ENCODE results near the gene FAM131C. TPM values are rescaled to one million over a fixed set of nuclear protein-coding genes. Genes with fewer than 3 reads are reported as not detected.
"Not testable (repeated sequence)": the region's sequence is repeated elsewhere in the genome, so short reads cannot be mapped to it uniquely, and the experiment has no call there.

The FAM131C gene
- total RNA-seq, 2 donors from 2014 or later: not detected

DNA sequence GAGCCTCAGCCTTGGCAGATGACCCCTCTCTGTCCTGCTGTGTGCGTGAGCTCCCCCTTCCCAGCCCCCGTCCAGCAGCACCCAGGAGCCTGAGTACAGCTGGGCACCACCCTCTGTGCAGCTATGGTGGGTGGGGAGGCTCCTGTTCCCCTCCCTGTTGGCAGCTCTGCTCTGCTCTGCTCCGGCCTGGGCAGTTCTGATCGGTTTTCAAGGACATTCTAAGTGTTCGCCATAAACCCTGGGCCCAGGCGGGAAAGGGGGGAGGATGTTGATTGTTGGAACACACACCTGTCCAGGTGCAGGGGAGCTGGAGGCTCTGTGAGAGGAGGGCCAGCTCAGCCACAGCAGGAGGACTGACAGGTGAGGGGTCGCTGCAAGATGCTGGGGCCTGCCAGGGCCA, 29.9 kb downstream of the FAM131C start, which contains the start of gene CLCNKB:
TSS of gene CLCNKB (plus strand) at position 262 of the 400 bp plus-strand sequence. CDS start 711 bp downstream, outside the sequence.
- H3K36me3 ChIP-seq: no peaks in the 10 kb centered on the region
- WGBS: 51% methylated on average over 7 of the region's 7 CpGs
- no peak for DNase-seq (ENCODE audit: low spot score)
- intact Hi-C loops (cut with DNase I): no loop called here
- TF ChIP-seq POLR2AphosphoS5 (IDR thresholded peaks at IDR 0.05): peak; percentile 35
- TF ChIP-seq, protein P1, sequence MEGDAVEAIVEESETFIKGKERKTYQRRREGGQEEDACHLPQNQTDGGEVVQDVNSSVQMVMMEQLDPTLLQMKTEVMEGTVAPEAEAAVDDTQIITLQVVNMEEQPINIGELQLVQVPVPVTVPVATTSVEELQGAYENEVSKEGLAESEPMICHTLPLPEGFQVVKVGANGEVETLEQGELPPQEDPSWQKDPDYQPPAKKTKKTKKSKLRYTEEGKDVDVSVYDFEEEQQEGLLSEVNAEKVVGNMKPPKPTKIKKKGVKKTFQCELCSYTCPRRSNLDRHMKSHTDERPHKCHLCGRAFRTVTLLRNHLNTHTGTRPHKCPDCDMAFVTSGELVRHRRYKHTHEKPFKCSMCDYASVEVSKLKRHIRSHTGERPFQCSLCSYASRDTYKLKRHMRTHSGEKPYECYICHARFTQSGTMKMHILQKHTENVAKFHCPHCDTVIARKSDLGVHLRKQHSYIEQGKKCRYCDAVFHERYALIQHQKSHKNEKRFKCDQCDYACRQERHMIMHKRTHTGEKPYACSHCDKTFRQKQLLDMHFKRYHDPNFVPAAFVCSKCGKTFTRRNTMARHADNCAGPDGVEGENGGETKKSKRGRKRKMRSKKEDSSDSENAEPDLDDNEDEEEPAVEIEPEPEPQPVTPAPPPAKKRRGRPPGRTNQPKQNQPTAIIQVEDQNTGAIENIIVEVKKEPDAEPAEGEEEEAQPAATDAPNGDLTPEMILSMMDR (IDR thresholded peaks at IDR 0.05): no peak
- H3K4me3 ChIP-seq: no peak within 1 kb of the TSS
- no peaks in the 10 kb centered on the region for H3K9me3 ChIP-seq
- no peaks in the 10 kb centered on the region for H3K27me3 ChIP-seq (replicated peaks; ENCODE audit: insufficient read depth)
- H3K27ac ChIP-seq: no peak within 1 kb of the TSS
- H3K4me1 ChIP-seq (replicated peaks): no peaks in the 10 kb centered on the region

DNA sequence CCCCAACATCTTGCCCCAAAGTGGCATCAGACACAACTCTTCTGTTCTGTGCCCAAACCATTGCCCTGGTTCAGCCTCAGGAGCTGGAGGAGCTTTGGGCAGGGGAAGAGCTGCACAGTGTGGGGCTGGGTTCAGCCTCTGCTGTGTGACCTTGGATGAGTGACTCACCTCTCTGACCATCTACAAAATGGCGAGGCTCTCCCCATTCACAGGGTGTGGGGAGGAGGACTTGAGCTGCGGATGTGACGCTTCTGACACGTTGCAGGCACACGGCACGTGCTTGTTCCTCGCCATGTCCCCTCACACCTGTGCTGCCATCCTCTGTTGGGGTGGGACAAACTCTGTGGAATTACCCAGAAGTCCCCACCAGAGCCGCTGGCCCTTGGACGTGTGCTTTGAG, 30.8 kb downstream of the FAM131C start:
- H3K27me3 ChIP-seq (replicated peaks; ENCODE audit: insufficient read depth); H3K9me3 ChIP-seq; H3K4me3 ChIP-seq; intact Hi-C loops (cut with DNase I); H3K4me1 ChIP-seq (replicated peaks); H3K27ac ChIP-seq; H3K36me3 ChIP-seq; DNase-seq (ENCODE audit: low spot score): not testable (repeated sequence)
- 100% methylated on average over 6 of the region's 9 CpGs for WGBS

DNA sequence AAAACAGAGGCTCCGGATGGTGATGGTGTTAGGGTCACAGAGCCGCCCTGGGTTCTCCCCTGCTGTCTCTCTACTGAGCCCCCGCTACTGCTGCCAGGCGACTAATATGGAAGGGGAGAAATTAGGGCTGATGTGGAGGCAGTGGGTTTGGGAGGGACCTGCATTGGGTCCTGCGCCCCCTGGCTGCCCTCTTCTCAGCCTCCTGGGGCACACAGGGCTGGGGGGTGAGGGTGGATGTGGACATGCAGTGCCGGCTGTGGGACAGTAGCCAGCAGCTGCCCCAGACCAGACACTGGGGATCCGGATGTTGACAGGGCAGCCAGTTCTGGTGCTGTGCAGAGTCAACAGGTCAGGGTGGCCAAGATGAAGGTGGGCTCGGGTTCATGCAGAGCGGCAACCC, 31.4 kb downstream of the FAM131C start:
- intact Hi-C loops (cut with DNase I): no loop called here
- no peaks in the 10 kb centered on the region for H3K4me1 ChIP-seq (replicated peaks)
- TF ChIP-seq POLR2AphosphoS5 (IDR thresholded peaks at IDR 0.05) (no peak), POLR2A (IDR thresholded peaks at IDR 0.05) (no peak)
- TF ChIP-seq, protein P1 (IDR thresholded peaks at IDR 0.05): no peak
- no peaks in the 10 kb centered on the region for H3K9me3 ChIP-seq
- 82% methylated on average over 8 of the region's 9 CpGs for WGBS
- H3K27me3 ChIP-seq (replicated peaks; ENCODE audit: insufficient read depth): no peaks in the 10 kb centered on the region
- no peak overlapping the region for H3K4me3 ChIP-seq
- no peak for DNase-seq (ENCODE audit: low spot score)
- H3K27ac ChIP-seq: no peak overlapping the region
- no peaks in the 10 kb centered on the region for H3K36me3 ChIP-seq

DNA sequence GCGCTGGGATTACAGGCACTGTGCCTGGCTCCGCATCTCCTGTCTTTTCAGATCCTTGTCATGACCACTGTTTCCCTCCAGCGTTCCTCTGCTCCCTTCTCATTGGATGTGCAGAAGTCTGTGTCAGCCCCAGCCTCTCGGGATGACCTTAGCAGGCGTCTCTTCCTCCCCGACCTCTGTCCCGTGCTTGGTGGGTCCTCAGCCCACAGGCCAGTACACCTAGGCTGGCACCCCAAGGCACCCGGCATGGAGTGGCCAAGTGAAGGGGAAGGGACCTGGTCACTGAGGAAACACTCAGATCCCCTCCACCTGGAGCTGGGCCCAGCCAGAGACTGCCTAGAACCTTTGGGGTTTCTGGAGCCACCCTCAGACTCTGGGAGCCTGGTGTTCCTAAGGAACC, 32.3 kb downstream of the FAM131C start:
- no peak overlapping the region for H3K27ac ChIP-seq
- H3K4me3 ChIP-seq: no peak overlapping the region
- no peaks in the 10 kb centered on the region for H3K27me3 ChIP-seq (replicated peaks; ENCODE audit: insufficient read depth)
- intact Hi-C loops (cut with DNase I): no loop called here
- H3K36me3 ChIP-seq: no peaks in the 10 kb centered on the region
- H3K9me3 ChIP-seq: no peaks in the 10 kb centered on the region
- TF ChIP-seq, protein P1 (IDR thresholded peaks at IDR 0.05): no peak
- TF ChIP-seq POLR2A (IDR thresholded peaks at IDR 0.05) (no peak), POLR2AphosphoS5 (IDR thresholded peaks at IDR 0.05) (no peak)
- WGBS: 46% methylated on average over 8 of the region's 8 CpGs
- H3K4me1 ChIP-seq (replicated peaks): no peaks in the 10 kb centered on the region
- DNase-seq (ENCODE audit: low spot score): no peak

DNA sequence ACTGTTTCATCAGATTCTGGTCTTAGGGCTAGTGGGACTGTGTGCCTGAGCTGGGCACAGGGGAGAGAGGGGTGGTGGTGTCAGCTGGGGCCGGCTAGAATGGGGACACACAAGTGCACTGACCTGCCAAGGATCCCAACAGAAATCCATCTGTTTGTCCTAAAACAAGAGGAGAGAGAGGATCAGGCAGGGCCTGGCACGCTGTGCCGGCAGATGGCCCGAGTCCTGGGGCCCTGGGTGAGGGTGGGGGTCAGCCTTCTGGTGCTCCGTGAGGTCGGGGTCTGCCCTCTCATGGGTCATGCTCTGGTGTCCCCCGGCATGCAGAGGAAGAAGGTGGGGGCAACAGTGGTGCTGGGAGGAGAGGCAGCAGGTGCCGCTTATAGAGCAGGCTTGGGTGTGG, 33.6 kb downstream of the FAM131C start:
- H3K4me3 ChIP-seq; H3K27ac ChIP-seq; H3K4me1 ChIP-seq (replicated peaks); H3K36me3 ChIP-seq; H3K27me3 ChIP-seq (replicated peaks; ENCODE audit: insufficient read depth); intact Hi-C loops (cut with DNase I); DNase-seq (ENCODE audit: low spot score); H3K9me3 ChIP-seq: not testable (repeated sequence)
- WGBS: 40% methylated on average over 7 of the region's 8 CpGs

DNA sequence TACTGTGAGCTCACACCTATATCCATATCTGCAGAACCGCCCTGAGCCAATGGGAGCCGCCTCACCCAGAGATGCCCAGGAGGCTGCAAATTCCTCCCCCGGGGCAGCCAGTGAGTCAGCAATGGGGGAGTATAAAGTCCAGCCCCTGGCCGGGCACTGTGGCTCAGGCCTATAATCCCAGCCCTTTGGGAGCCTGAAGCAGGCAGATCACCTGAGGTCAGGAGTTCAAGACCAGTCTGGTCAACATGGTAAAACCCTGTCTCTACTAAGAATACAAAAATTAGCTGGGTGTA, 34.9 kb downstream of the FAM131C start:
- DNase-seq (ENCODE audit: low spot score): no peak
- Histone ChIP-seq H3K4me3 (no peak overlapping the region), H3K27me3 (replicated peaks; ENCODE audit: insufficient read depth) (no peaks in the 10 kb centered on the region), H3K4me1 (replicated peaks) (no peaks in the 10 kb centered on the region), H3K9me3 (no peaks in the 10 kb centered on the region), H3K36me3 (no peaks in the 10 kb centered on the region), H3K27ac (no peak overlapping the region)
- WGBS: 70% methylated on average over 4 of the region's 4 CpGs
- intact Hi-C loops (cut with DNase I): no loop called here
- TF ChIP-seq POLR2A (IDR thresholded peaks at IDR 0.05) (no peak), POLR2AphosphoS5 (IDR thresholded peaks at IDR 0.05) (no peak)
- TF ChIP-seq, protein P1 (IDR thresholded peaks at IDR 0.05): no peak

DNA sequence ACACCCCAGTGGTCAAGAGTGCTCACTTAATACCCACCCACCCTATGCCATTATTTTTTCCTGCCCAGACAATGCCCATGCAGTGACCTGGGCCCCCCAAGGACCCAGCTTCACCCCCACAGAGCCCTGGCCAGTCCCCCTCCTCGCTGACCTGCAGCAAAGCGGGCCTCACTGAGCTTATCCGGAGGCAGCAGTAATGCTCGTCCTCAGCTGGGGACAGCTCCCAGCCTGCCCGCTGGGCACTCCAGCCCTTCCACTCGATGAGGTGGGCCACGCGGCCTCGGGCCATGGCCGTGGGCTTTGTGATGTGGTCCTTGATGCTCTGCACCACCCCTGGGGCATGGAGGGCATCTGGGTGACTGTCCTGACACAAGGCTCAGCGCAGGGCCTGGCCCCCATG, 37.0 kb downstream of the FAM131C start:
- WGBS: 86% methylated on average over 11 of the region's 11 CpGs
- H3K36me3 ChIP-seq; H3K4me1 ChIP-seq (replicated peaks); H3K9me3 ChIP-seq; H3K4me3 ChIP-seq; DNase-seq (ENCODE audit: low spot score); intact Hi-C loops (cut with DNase I); H3K27ac ChIP-seq; H3K27me3 ChIP-seq (replicated peaks; ENCODE audit: insufficient read depth): not testable (repeated sequence)

DNA sequence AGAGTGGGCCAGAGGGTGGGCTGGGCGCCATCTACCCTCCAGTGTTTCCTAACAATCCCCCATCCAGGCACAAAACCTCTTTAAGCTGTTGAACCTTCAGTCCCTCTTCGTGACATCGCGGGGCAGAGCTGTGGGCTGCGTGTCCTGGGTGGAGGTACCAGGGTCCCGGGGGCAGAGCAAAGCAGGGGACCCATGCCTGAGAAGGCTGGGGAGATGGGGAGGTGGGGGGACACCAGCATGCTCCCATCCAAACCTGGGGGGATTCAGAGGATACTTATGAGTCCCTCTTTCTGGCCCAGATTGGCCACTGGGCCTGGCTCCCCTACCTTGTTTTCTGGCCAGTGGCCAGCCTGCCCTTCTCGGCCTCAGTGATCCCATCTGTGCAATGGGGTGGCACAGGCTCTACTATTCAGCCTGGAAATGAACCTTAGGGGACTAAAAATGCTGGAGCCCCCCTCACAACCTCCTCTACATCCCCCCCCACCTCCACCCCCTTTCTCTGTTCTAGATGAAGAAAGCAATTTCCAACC, 40.3 kb downstream of the FAM131C start:
- H3K4me1 ChIP-seq (replicated peaks); DNase-seq (ENCODE audit: low spot score); intact Hi-C loops (cut with DNase I); H3K27ac ChIP-seq; H3K27me3 ChIP-seq (replicated peaks; ENCODE audit: insufficient read depth); H3K9me3 ChIP-seq; H3K4me3 ChIP-seq; H3K36me3 ChIP-seq: not testable (repeated sequence)
- 65% methylated on average over 7 of the region's 7 CpGs for WGBS

Measured in prostate gland (tissue), 2 donors.